ENCODE data around the gene PTPN7. TPM values are rescaled to one million over a fixed set of nuclear protein-coding genes. Genes with fewer than 3 reads are reported as not detected.

Gene PTPN7
- total and polyA plus RNA-seq, 10 of the 15 experiments (the other 5 are each of a cell fraction or from before 2014, with no cell fraction given) = 7.9 to 117 (median 102) TPM

GRCh38 chr1:202158810-202159533 is 1.4 kb downstream of the PTPN7 start (continued):
- TF ChIP-seq HDAC2 (IDR thresholded peaks at IDR 0.05) (no peak), ZNF274 (IDR thresholded peaks at IDR 0.05; ENCODE audit: insufficient read depth, insufficient read length) (no peak), NRF1 (conservative IDR thresholded peaks at IDR 0.05; ENCODE audit: low read depth, low read length) (no peak), NR2C1 (IDR thresholded peaks at IDR 0.05) (0 out of 2 replicates have a peak, but pooled peaks have one; percentile 33), ETV6 (conservative IDR thresholded peaks at IDR 0.05 in 1 of 2, IDR thresholded peaks at IDR 0.05 in 1 of 2; ENCODE audit: borderline replicate concordance in 1 of 2, low read depth in 1 of 2) (no peak), CHD1 (IDR thresholded peaks at IDR 0.05; ENCODE audit: low read depth, low read length) (peak; percentile 77; the same call in 1 of the 2 replicates), CBX5 (IDR thresholded peaks at IDR 0.05; ENCODE audit: low read depth) (no peak), NR2F1 (conservative IDR thresholded peaks at IDR 0.05) (peak; percentile 84), CBFB (IDR thresholded peaks at IDR 0.05; ENCODE audit: low read depth) (no peak), PAX5 (IDR thresholded peaks at IDR 0.05; ENCODE audit: borderline replicate concordance, low read depth, low read length) (0 out of 2 replicates have a peak, but pooled peaks have one; percentile 43), RUNX3 (IDR thresholded peaks at IDR 0.05; ENCODE audit: low read length) (no peak), MYC (IDR thresholded peaks at IDR 0.05; ENCODE audit: insufficient read depth, insufficient read length, insufficient replicate concordance, low read length, severe bottlenecking) (no peak), IRF3 (IDR thresholded peaks at IDR 0.05) (no peak), ASH2L (IDR thresholded peaks at IDR 0.05; ENCODE audit: borderline replicate concordance, low read depth) (no peak), HCFC1 (IDR thresholded peaks at IDR 0.05; ENCODE audit: low read length) (no peak), RAD21 (IDR thresholded peaks at IDR 0.05; ENCODE audit: insufficient read depth, low read depth, low read length) (no peak), ATF7 (IDR thresholded peaks at IDR 0.05; ENCODE audit: low read depth) (peak; percentile 13; the same call in 1 of the 2 replicates), CREB1 (IDR thresholded peaks at IDR 0.05; ENCODE audit: low read depth) (no peak), E4F1 (IDR thresholded peaks at IDR 0.05; ENCODE audit: borderline replicate concordance, partially characterized antibody) (no peak)
- TF ChIP-seq, protein P1, sequence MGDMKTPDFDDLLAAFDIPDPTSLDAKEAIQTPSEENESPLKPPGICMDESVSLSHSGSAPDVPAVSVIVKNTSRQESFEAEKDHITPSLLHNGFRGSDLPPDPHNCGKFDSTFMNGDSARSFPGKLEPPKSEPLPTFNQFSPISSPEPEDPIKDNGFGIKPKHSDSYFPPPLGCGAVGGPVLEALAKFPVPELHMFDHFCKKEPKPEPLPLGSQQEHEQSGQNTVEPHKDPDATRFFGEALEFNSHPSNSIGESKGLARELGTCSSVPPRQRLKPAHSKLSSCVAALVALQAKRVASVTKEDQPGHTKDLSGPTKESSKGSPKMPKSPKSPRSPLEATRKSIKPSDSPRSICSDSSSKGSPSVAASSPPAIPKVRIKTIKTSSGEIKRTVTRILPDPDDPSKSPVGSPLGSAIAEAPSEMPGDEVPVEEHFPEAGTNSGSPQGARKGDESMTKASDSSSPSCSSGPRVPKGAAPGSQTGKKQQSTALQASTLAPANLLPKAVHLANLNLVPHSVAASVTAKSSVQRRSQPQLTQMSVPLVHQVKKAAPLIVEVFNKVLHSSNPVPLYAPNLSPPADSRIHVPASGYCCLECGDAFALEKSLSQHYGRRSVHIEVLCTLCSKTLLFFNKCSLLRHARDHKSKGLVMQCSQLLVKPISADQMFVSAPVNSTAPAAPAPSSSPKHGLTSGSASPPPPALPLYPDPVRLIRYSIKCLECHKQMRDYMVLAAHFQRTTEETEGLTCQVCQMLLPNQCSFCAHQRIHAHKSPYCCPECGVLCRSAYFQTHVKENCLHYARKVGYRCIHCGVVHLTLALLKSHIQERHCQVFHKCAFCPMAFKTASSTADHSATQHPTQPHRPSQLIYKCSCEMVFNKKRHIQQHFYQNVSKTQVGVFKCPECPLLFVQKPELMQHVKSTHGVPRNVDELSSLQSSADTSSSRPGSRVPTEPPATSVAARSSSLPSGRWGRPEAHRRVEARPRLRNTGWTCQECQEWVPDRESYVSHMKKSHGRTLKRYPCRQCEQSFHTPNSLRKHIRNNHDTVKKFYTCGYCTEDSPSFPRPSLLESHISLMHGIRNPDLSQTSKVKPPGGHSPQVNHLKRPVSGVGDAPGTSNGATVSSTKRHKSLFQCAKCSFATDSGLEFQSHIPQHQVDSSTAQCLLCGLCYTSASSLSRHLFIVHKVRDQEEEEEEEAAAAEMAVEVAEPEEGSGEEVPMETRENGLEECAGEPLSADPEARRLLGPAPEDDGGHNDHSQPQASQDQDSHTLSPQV (IDR thresholded peaks at IDR 0.05) = no peak
- TF ChIP-seq, protein P2, sequence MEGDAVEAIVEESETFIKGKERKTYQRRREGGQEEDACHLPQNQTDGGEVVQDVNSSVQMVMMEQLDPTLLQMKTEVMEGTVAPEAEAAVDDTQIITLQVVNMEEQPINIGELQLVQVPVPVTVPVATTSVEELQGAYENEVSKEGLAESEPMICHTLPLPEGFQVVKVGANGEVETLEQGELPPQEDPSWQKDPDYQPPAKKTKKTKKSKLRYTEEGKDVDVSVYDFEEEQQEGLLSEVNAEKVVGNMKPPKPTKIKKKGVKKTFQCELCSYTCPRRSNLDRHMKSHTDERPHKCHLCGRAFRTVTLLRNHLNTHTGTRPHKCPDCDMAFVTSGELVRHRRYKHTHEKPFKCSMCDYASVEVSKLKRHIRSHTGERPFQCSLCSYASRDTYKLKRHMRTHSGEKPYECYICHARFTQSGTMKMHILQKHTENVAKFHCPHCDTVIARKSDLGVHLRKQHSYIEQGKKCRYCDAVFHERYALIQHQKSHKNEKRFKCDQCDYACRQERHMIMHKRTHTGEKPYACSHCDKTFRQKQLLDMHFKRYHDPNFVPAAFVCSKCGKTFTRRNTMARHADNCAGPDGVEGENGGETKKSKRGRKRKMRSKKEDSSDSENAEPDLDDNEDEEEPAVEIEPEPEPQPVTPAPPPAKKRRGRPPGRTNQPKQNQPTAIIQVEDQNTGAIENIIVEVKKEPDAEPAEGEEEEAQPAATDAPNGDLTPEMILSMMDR (IDR thresholded peaks at IDR 0.05 in 2 of 3, conservative IDR thresholded peaks at IDR 0.05 in 1 of 3; ENCODE audit: control insufficient read depth in 2 of 3, extremely low read depth in 1 of 3, insufficient read depth in 1 of 3, low read depth in 3 of 3, low read length in 3 of 3) = peak; percentile 43 to 70 (median 49)
